ENCODE measurements around the gene GRB14.

- TF ChIP-seq CTCF (IDR thresholded peaks at IDR 0.05; ENCODE audit: low read length): no peak
- no peak for TF ChIP-seq EZH2phosphoT487 (IDR thresholded peaks at IDR 0.05; ENCODE audit: low read length)
Measured at GRCh38 chr2:164523009-164523408, 98.3 kb downstream of the GRB14 start.

All from MM.1S (cell line).